NCI-H82 treated with DMSO at 0.1 percent for 48 hours (cell line): ENCODE results near the gene SLC22A4.

Experiments
- DNase-seq: peaks from one replicate; lab custom pipeline; 2025; ENCODE audit not compliant: unreplicated experiment; lab: John Stamatoyannopoulos, UW

SLC22A4 gene

DNA sequence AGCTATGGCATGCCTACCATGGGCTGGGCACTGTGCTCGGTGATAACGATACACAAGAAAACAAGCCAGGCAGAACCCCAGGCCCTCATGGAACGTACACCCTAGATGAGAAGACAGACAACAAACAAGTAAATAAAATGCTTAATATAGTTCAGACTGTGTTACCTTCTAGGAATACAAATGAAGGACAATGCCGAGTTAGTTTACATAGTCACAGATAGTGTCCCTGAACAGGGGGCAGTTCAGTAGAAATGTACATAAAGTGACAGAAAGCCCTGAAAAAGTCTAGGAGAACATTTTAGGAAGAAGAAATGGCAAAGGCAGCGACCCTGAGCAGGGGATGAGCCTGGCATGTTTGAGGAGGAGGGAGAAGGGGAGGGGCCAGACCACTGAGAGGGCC, 97.1 kb downstream of the SLC22A4 start:
- no peak for DNase-seq

DNA sequence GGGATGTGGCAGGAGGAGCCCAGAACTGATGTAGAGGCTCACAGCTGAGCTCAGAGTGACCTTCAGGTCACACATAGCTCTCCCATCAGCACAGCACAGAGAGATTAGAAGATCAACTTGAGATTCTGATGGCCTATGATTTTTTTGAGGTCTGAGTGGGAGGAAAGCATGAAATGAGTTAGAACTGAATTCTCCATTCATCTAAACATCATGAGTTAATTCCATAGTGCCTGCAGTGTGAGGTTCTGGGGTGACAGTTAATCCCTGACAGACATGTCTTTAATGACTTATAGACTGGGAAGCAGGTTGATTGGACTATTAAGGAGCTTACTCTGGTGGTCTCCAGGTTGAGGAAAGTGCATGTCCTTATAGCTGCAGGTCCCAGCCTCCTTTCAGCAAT, 97.7 kb downstream of the SLC22A4 start:
- no peak for DNase-seq

DNA sequence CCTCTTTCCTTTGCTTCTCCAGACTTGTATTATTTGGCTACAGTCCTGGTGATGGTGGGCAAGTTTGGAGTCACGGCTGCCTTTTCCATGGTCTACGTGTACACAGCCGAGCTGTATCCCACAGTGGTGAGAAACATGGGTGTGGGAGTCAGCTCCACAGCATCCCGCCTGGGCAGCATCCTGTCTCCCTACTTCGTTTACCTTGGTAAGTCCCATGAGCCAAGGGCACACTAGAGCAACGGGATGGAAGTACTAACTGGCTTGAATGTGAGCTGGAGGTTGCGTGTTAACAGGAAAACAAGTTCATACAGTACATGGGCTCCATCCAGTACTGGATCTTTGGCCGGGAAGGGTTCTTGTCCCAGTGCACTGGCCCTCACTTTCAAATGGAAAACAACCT, 98.2 kb downstream of the SLC22A4 start:
- no peak for DNase-seq

DNA sequence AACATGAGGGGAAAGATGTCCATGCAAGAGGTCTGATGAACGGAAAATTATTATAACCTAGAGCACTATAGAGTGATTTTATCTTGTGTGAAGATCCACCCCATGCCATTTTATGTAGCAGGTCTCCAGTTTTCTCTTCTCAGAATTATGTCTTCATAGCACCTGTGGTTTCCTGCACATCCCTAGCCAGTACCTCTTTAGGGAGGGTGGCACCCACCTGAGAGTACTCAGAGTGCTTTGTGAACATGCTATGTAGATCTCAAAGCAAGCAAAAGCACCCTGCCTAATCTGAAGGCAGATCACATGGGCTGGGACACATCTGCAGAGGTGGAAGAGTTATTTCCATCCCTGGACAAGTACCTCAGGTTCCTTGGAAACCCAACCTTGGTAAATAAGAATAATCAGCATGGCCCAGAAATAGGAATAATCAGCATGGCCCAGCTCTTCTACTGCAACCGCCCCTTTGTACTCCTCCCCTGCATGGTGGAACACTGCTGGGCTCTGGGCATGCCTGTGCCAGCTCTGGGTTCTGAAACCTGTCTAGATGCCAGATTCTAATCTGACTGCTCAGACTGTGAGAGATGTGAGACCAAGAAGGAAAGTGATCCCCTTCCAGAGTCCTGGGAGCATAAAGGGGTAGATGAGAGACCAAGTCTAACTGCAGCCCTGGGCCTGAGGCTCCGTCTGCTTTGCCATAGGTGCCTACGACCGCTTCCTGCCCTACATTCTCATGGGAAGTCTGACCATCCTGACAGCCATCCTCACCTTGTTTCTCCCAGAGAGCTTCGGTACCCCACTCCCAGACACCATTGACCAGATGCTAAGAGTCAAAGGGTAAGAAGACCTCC, 99.0 kb downstream of the SLC22A4 start:
- no peak for DNase-seq
